ENCODE results near the gene OSBPL9. TPM values are rescaled to one million over a fixed set of nuclear protein-coding genes. Genes with fewer than 3 reads are reported as not detected.

The OSBPL9 gene
- total RNA-seq, 6 experiments from 2014 or later, result 39.8 to 54.2 (median 44.8) TPM

GRCh38 chr1:51715369-51715768, 98.5 kb downstream of the OSBPL9 start:
- Mint-ChIP-seq H3K4me1 (ENCODE audit: low read depth) (no peaks in the 10 kb centered on the region; the same call in 1 of the 2 replicates), H3K4me3 (no peak overlapping the region), H3K36me3 (ENCODE audit: low read depth) (peaks cover 14% of the 10 kb centered on the region), H3K27ac (no peak overlapping the region), H3K9me3 (no peaks in the 10 kb centered on the region), H3K27me3 (ENCODE audit: insufficient read depth) (no peaks in the 10 kb centered on the region)
- no peak for TF ChIP-seq CTCF (IDR thresholded peaks at IDR 0.05)
- DNase-seq, result no peak

- Mint-ChIP-seq H3K4me1 (ENCODE audit: low read depth) (no peaks in the 10 kb centered on the region; the same call in 1 of the 2 replicates), H3K36me3 (ENCODE audit: low read depth) (peaks cover 14% of the 10 kb centered on the region), H3K27me3 (ENCODE audit: insufficient read depth) (no peaks in the 10 kb centered on the region; the same call in 1 of the 2 replicates), H3K4me3 (no peak overlapping the region), H3K27ac (no peak overlapping the region), H3K9me3 (no peaks in the 10 kb centered on the region)
- no peak for TF ChIP-seq CTCF (IDR thresholded peaks at IDR 0.05)
- no peak for DNase-seq
Observed at GRCh38 chr1:51716746-51717145, 99.9 kb downstream of the OSBPL9 start.

GRCh38 chr1:51717842-51718241, 101.0 kb downstream of the OSBPL9 start:
- no peaks in the 10 kb centered on the region; the same call in 1 of the 2 replicates for H3K27me3 Mint-ChIP-seq (ENCODE audit: insufficient read depth)
- DNase-seq, result no peak
- H3K4me3 Mint-ChIP-seq, result no peak overlapping the region
- no peaks in the 10 kb centered on the region for H3K9me3 Mint-ChIP-seq
- H3K4me1 Mint-ChIP-seq (ENCODE audit: low read depth), result no peaks in the 10 kb centered on the region; the same call in 1 of the 2 replicates
- peaks cover 14% of the 10 kb centered on the region for H3K36me3 Mint-ChIP-seq (ENCODE audit: low read depth)
- no peak overlapping the region for H3K27ac Mint-ChIP-seq
- TF ChIP-seq CTCF (IDR thresholded peaks at IDR 0.05), result no peak

GRCh38 chr1:51719146-51719545, 102.3 kb downstream of the OSBPL9 start:
- Mint-ChIP-seq H3K4me1 (ENCODE audit: low read depth) (no peaks in the 10 kb centered on the region; the same call in 1 of the 2 replicates), H3K36me3 (ENCODE audit: low read depth) (peaks cover 14% of the 10 kb centered on the region), H3K4me3 (no peak overlapping the region), H3K9me3 (no peaks in the 10 kb centered on the region), H3K27ac (no peak overlapping the region), H3K27me3 (ENCODE audit: insufficient read depth) (peaks cover 2% of the 10 kb centered on the region; the same call in 1 of the 2 replicates)
- DNase-seq, result no peak
- no peak for TF ChIP-seq CTCF (IDR thresholded peaks at IDR 0.05)

GRCh38 chr1:51724797-51725196, 107.9 kb downstream of the OSBPL9 start:
- no peak overlapping the region for H3K4me3 Mint-ChIP-seq
- H3K27me3 Mint-ChIP-seq (ENCODE audit: insufficient read depth), result peaks cover 2% of the 10 kb centered on the region; the same call in 1 of the 2 replicates
- DNase-seq, result no peak
- no peak for TF ChIP-seq CTCF (IDR thresholded peaks at IDR 0.05)
- peaks cover 13% of the 10 kb centered on the region; the same call in 1 of the 2 replicates for H3K4me1 Mint-ChIP-seq (ENCODE audit: low read depth)
- no peak overlapping the region for H3K27ac Mint-ChIP-seq
- H3K36me3 Mint-ChIP-seq (ENCODE audit: low read depth), result no peaks in the 10 kb centered on the region
- no peaks in the 10 kb centered on the region for H3K9me3 Mint-ChIP-seq

- no peak overlapping the region for H3K4me3 Mint-ChIP-seq
- H3K27ac Mint-ChIP-seq, result no peak overlapping the region
- no peaks in the 10 kb centered on the region for H3K9me3 Mint-ChIP-seq
- peaks cover 23% of the 10 kb centered on the region for H3K4me1 Mint-ChIP-seq (ENCODE audit: low read depth)
- peaks cover 2% of the 10 kb centered on the region; the same call in 1 of the 2 replicates for H3K27me3 Mint-ChIP-seq (ENCODE audit: insufficient read depth)
- no peaks in the 10 kb centered on the region for H3K36me3 Mint-ChIP-seq (ENCODE audit: low read depth)
- no peak for TF ChIP-seq CTCF (IDR thresholded peaks at IDR 0.05)
- DNase-seq, result no peak
Observed at GRCh38 chr1:51726051-51726450, 109.2 kb downstream of the OSBPL9 start.

Measured in HFFc6 (cell line).